Liver (tissue), 9 donors: ENCODE data around the gene GLRX5. TPM values are rescaled to one million over a fixed set of nuclear protein-coding genes. Genes with fewer than 3 reads are reported as not detected.

Experiments used
- DNase-seq: peaks from one replicate; pipeline ENCODE4 v3.0.0-alpha.2; 2017; ENCODE audit warnings: low spot score
- H3K27ac ChIP-seq, 2 donors: one replicate each; pipeline ENCODE4 v1.7.0; 2013; ENCODE audit warnings: inconsistent platforms in 2 of 2, low read length in 2 of 2, control low read depth in 1 of 2, low read depth in 1 of 2, mild to moderate bottlenecking in 1 of 2
- H3K27me3 ChIP-seq, 4 donors: one replicate each; pipeline versions ENCODE4 v1.6.1 to v1.7.0; 2013; ENCODE audit warnings: low read length in 3 of 4, inconsistent platforms in 1 of 4, mild to moderate bottlenecking in 1 of 4, moderate library complexity in 1 of 4; ENCODE audit not compliant: control insufficient read depth in 4 of 4, insufficient read depth in 4 of 4
- H3K36me3 ChIP-seq, 4 donors: one replicate each; pipeline versions ENCODE4 v1.6.1 to v1.7.0; 2013; ENCODE audit warnings: low read length in 3 of 4, mild to moderate bottlenecking in 3 of 4, low read depth in 1 of 4, moderate library complexity in 1 of 4; ENCODE audit not compliant: control insufficient read depth in 4 of 4, insufficient read depth in 3 of 4
- H3K4me1 ChIP-seq, 4 donors: one replicate each; pipeline versions ENCODE4 v1.6.1 to v1.7.0; 2013; ENCODE audit warnings: low read length in 3 of 4, mild to moderate bottlenecking in 3 of 4, moderate library complexity in 1 of 4; ENCODE audit not compliant: control insufficient read depth in 4 of 4, insufficient read depth in 4 of 4
- H3K4me3 ChIP-seq, 3 donors: one replicate each; pipeline versions ENCODE4 v1.6.1 to v1.7.0; 2013; ENCODE audit warnings: low read length in 3 of 3, control low read depth in 1 of 3, low read depth in 1 of 3, mild to moderate bottlenecking in 1 of 3
- H3K9ac ChIP-seq, 2 donors: one replicate each; pipeline ENCODE4 v1.7.0; 2013; ENCODE audit warnings: low read length in 2 of 2, mild to moderate bottlenecking in 2 of 2, moderate library complexity in 2 of 2, control low read depth in 1 of 2, low read depth in 1 of 2
- H3K9me3 ChIP-seq, 4 donors: one replicate each; pipeline versions ENCODE4 v1.6.1 to v1.7.0; 2013; ENCODE audit warnings: low read length in 3 of 4; ENCODE audit not compliant: control insufficient read depth in 4 of 4
- ATF3 ChIP-seq: IDR thresholded peaks from 2 replicates; pipeline ENCODE4 v1.6.1; 2016; ENCODE audit warnings: antibody characterized with exemption
- CTCF ChIP-seq: fragments of 150-350 bp; IDR thresholded peaks from 2 replicates; pipeline ENCODE4 v1.5.1; 2017; ENCODE audit warnings: improper control_type of control experiment, low read depth, low read length; ENCODE audit not compliant: missing input control
- EGR1 ChIP-seq, 2 donors: IDR thresholded peaks; 2 replicates each; pipeline ENCODE4 v1.6.1; 2016 to 2018; ENCODE audit warnings: antibody characterized with exemption in 2 of 2, low read depth in 2 of 2
- FOXA1 ChIP-seq: IDR thresholded peaks from 2 replicates; pipeline ENCODE4 v1.6.1; 2016; ENCODE audit warnings: antibody characterized with exemption
- FOXA2 ChIP-seq: IDR thresholded peaks from 2 replicates; pipeline ENCODE4 v1.6.1; 2016; ENCODE audit warnings: antibody characterized with exemption
- GABPA ChIP-seq, 2 donors: IDR thresholded peaks in 1 of 2; conservative IDR thresholded peaks in 1 of 2; 2 replicates each; pipeline ENCODE4 v1.6.1; 2016; ENCODE audit warnings: antibody characterized with exemption in 2 of 2, mild to moderate bottlenecking in 1 of 2, moderate library complexity in 1 of 2
- HNF4A ChIP-seq, 2 donors: conservative IDR thresholded peaks; 2 replicates each; pipeline ENCODE4 v1.6.1; 2016; ENCODE audit warnings: antibody characterized with exemption in 2 of 2, mild to moderate bottlenecking in 2 of 2
- HNF4G ChIP-seq: IDR thresholded peaks from 2 replicates; pipeline ENCODE4 v1.6.1; 2016; ENCODE audit warnings: antibody characterized with exemption
- JUND ChIP-seq, 2 donors: IDR thresholded peaks; 2 replicates each; pipeline ENCODE4 v1.6.1; 2016; ENCODE audit warnings: antibody characterized with exemption in 2 of 2
- MAX ChIP-seq: IDR thresholded peaks from 2 replicates; pipeline ENCODE4 v1.6.1; 2016; ENCODE audit warnings: antibody characterized with exemption
- NR2F2 ChIP-seq: IDR thresholded peaks from 2 replicates; pipeline ENCODE4 v1.6.1; 2016; ENCODE audit warnings: antibody characterized with exemption
- RAD21 ChIP-seq, 2 donors: IDR thresholded peaks; 2 replicates each; pipeline ENCODE4 v1.6.1; 2016; ENCODE audit warnings: antibody characterized with exemption in 2 of 2, mild to moderate bottlenecking in 2 of 2
- REST ChIP-seq: IDR thresholded peaks from 2 replicates; pipeline ENCODE4 v1.6.1; 2016; ENCODE audit warnings: antibody characterized with exemption, mild to moderate bottlenecking
- RXRA ChIP-seq, 2 donors: IDR thresholded peaks; 2 replicates each; pipeline ENCODE4 v1.6.1; 2017 to 2018; ENCODE audit warnings: antibody characterized with exemption in 2 of 2, mild to moderate bottlenecking in 1 of 2
- SP1 ChIP-seq: IDR thresholded peaks from 2 replicates; pipeline ENCODE4 v1.6.1; 2018; ENCODE audit warnings: antibody characterized with exemption, mild to moderate bottlenecking
- TAF1 ChIP-seq: conservative IDR thresholded peaks from 2 replicates; pipeline ENCODE4 v1.6.1; 2016; ENCODE audit warnings: antibody characterized with exemption, mild to moderate bottlenecking
- YY1 ChIP-seq: IDR thresholded peaks from 2 replicates; pipeline ENCODE4 v1.6.1; 2016; ENCODE audit warnings: antibody characterized with exemption, mild to moderate bottlenecking
- ZBTB33 ChIP-seq: IDR thresholded peaks from 2 replicates; pipeline ENCODE4 v1.6.1; 2016; ENCODE audit warnings: antibody characterized with exemption
- WGBS: extraction: QIAGEN DNeasy Blood & Tissue Kit; methylation state at CpG from one replicate; pipeline ENCODE4 v1.1.7; 2013; 5-methylcytosine and 5-hydroxymethylcytosine counted together
- polyA plus RNA-seq, 2 donors: library from polyadenylated mRNA; stranded (reverse) in 1 of 2; unstranded in 1 of 2; fragments of 200-250 nt in 1 of 2; fragments of >200 nt in 1 of 2; fragmentation: Nextera tagmentation in 1 of 2; extraction: Ambion mirVana in 1 of 2; gene quantifications; one replicate each; pipeline versions ENCODE4 v1.2.1 to v1.2.3, GENCODE V29; 2013 to 2015
- total RNA-seq, 2 donors: library from RNA; depleted of rRNA; stranded (reverse); fragments of >200 nt; gene quantifications; one replicate each; pipeline ENCODE4 v1.2.3, GENCODE V29; 2014
- donor health status: healthy.
- donor health status: healthy.
- donor health status: healthy.
- donor health status: healthy.
- donor health status: healthy.

The GLRX5 gene
- total and polyA plus RNA-seq, 4 donors: 28.4 to 172 (median 39.7) TPM

GRCh38 chr14:95488376-95489213, 46.3 kb upstream of the GLRX5 start:
- no peaks in the 10 kb centered on the region for H3K27me3 ChIP-seq
- peaks cover 12 to 46% (median 27%) of the 10 kb centered on the region in 4 donors for H3K4me1 ChIP-seq
- 76% methylated on average over 6 of the region's 6 CpGs for WGBS
- no peak overlapping the region for H3K9ac ChIP-seq
- TF ChIP-seq FOXA1: peak; percentile 8
- no peak for TF ChIP-seq CTCF
- no peaks in the 10 kb centered on the region for H3K9me3 ChIP-seq
- no peak overlapping the region for H3K4me3 ChIP-seq
- no peaks in the 10 kb centered on the region for H3K36me3 ChIP-seq
- peak overlapping the region; percentile 57 to 66 for H3K27ac ChIP-seq
- DNase-seq: no peak

- H3K27me3 ChIP-seq: no peaks in the 10 kb centered on the region
- no peak overlapping the region for H3K9ac ChIP-seq
Measured at GRCh38 chr14:95489214-95490137, 45.4 kb upstream of the GLRX5 start.

More at GRCh38 chr14:95489214-95490137, 45.4 kb upstream of the GLRX5 start:
- Histone ChIP-seq H3K4me1 (peaks cover 5 to 39% (median 28%) of the 10 kb centered on the region in 4 donors), H3K36me3 (no peaks in the 10 kb centered on the region), H3K27ac (peak overlapping the region; percentile 57 to 66), H3K4me3 (no peak overlapping the region), H3K9me3 (no peaks in the 10 kb centered on the region)
- 73% methylated on average over 9 of the region's 9 CpGs for WGBS
- TF ChIP-seq SP1 (peak; percentile 67), JUND (IDR thresholded peaks at IDR 0.05) (peak in 1 of 2 donors; percentile 59), ZBTB33 (no peak), HNF4G (peak; percentile 42), FOXA1 (no peak), ATF3 (no peak), GABPA (IDR thresholded peaks at IDR 0.05 in 1 of 2, conservative IDR thresholded peaks at IDR 0.05 in 1 of 2) (no peak), RXRA (IDR thresholded peaks at IDR 0.05) (peak; percentile 89 to 90), MAX (peak; percentile 75), RAD21 (IDR thresholded peaks at IDR 0.05) (peak; percentile 20 to 30), FOXA2 (no peak), REST (peak; percentile 5), HNF4A (conservative IDR thresholded peaks at IDR 0.05) (peak; percentile 82 to 85), CTCF (no peak), NR2F2 (peak; percentile 54), TAF1 (no peak), EGR1 (IDR thresholded peaks at IDR 0.05; ENCODE audit: low read depth in 2 of 2) (no peak), YY1 (peak; percentile 49)
- DNase-seq: no peak
